Measurements from ENCODE around the gene CNKSR3. TPM values are rescaled to one million over a fixed set of nuclear protein-coding genes. Genes with fewer than 3 reads are reported as not detected.

CNKSR3 gene
- total and polyA plus RNA-seq, 2 experiments from 2014 or later: 22.4 to 23.9 TPM

GRCh38 chr6:154532426-154532825 lies 21.9 kb upstream of the CNKSR3 start:
- Histone ChIP-seq H3K4me3 (no peak overlapping the region), H3K36me3 (replicated peaks; ENCODE audit: insufficient read depth, low read depth) (no peaks in the 10 kb centered on the region), H3K27ac (no peak overlapping the region), H3K79me2 (no peaks in the 10 kb centered on the region), H4K20me1 (ENCODE audit: insufficient read depth, poor library complexity, severe bottlenecking) (no peaks in the 10 kb centered on the region), H3K4me2 (no peak overlapping the region), H3K27me3 (no peaks in the 10 kb centered on the region), H3K4me1 (ENCODE audit: insufficient read depth) (peaks cover 8% of the 10 kb centered on the region), H3K9me2 (replicated peaks; ENCODE audit: insufficient read depth) (no peaks in the 10 kb centered on the region), H2AFZ (no peak overlapping the region), H3K9me3 (ENCODE audit: low read depth) (no peaks in the 10 kb centered on the region)
- WGBS (ENCODE audit: low lambda C conversion rate, missing lambda C conversion rate): 86% methylated on average over 4 of the region's 4 CpGs
- no peak for TF ChIP-seq EZH2 (IDR thresholded peaks at IDR 0.05; ENCODE audit: borderline replicate concordance)
- TF ChIP-seq EZH2phosphoT487 (IDR thresholded peaks at IDR 0.05; ENCODE audit: low read depth, severe bottlenecking, unreplicated experiment): no peak
- TF ChIP-seq CTCF (IDR thresholded peaks at IDR 0.05; ENCODE audit: poor library complexity): no peak
- DNase-seq (ENCODE audit: low spot score): no peak

GRCh38 chr6:154529957-154530356 lies 19.5 kb upstream of the CNKSR3 start:
- Histone ChIP-seq H3K27ac (no peak overlapping the region), H3K9me2 (replicated peaks; ENCODE audit: insufficient read depth) (no peaks in the 10 kb centered on the region), H4K20me1 (ENCODE audit: insufficient read depth, poor library complexity, severe bottlenecking) (no peaks in the 10 kb centered on the region), H2AFZ (no peak overlapping the region), H3K27me3 (no peaks in the 10 kb centered on the region), H3K9me3 (ENCODE audit: low read depth) (no peaks in the 10 kb centered on the region), H3K4me2 (no peak overlapping the region), H3K36me3 (replicated peaks; ENCODE audit: insufficient read depth, low read depth) (no peaks in the 10 kb centered on the region), H3K79me2 (no peaks in the 10 kb centered on the region), H3K4me1 (ENCODE audit: insufficient read depth) (no peaks in the 10 kb centered on the region), H3K4me3 (no peak overlapping the region)
- no peak for DNase-seq (ENCODE audit: low spot score)
- TF ChIP-seq EZH2phosphoT487 (IDR thresholded peaks at IDR 0.05; ENCODE audit: low read depth, severe bottlenecking, unreplicated experiment): no peak
- TF ChIP-seq CTCF (IDR thresholded peaks at IDR 0.05; ENCODE audit: poor library complexity): no peak
- WGBS (ENCODE audit: low lambda C conversion rate, missing lambda C conversion rate): 93% methylated on average over 6 of the region's 6 CpGs

GRCh38 chr6:154528310-154528915 lies 17.9 kb upstream of the CNKSR3 start:
- no peaks in the 10 kb centered on the region for H3K36me3 ChIP-seq (replicated peaks; ENCODE audit: insufficient read depth, low read depth)
- no peaks in the 10 kb centered on the region for H4K20me1 ChIP-seq (ENCODE audit: insufficient read depth, poor library complexity, severe bottlenecking)
- H3K4me2 ChIP-seq: no peak overlapping the region
- no peaks in the 10 kb centered on the region for H3K27me3 ChIP-seq
- H3K4me1 ChIP-seq (ENCODE audit: insufficient read depth): no peaks in the 10 kb centered on the region
- no peaks in the 10 kb centered on the region for H3K9me3 ChIP-seq (ENCODE audit: low read depth)
- DNase-seq (ENCODE audit: low spot score): no peak
- H3K27ac ChIP-seq: no peak overlapping the region
- H3K4me3 ChIP-seq: no peak overlapping the region
- WGBS (ENCODE audit: low lambda C conversion rate, missing lambda C conversion rate): 93% methylated on average over 3 of the region's 3 CpGs
- no peak overlapping the region for H2AFZ ChIP-seq
- no peak for TF ChIP-seq EZH2phosphoT487 (IDR thresholded peaks at IDR 0.05; ENCODE audit: low read depth, severe bottlenecking, unreplicated experiment)
- TF ChIP-seq EZH2 (IDR thresholded peaks at IDR 0.05; ENCODE audit: borderline replicate concordance): no peak
- TF ChIP-seq CTCF (IDR thresholded peaks at IDR 0.05; ENCODE audit: poor library complexity): no peak
- H3K79me2 ChIP-seq: no peaks in the 10 kb centered on the region
- no peaks in the 10 kb centered on the region for H3K9me2 ChIP-seq (replicated peaks; ENCODE audit: insufficient read depth)

Data from hepatocyte (in vitro differentiated cells).